Measurements from ENCODE around the gene SH3YL1. TPM values are rescaled to one million over a fixed set of nuclear protein-coding genes. Genes with fewer than 3 reads are reported as not detected.

Gene SH3YL1
- total RNA-seq, 1 experiment from 2014 or later: 26.5 TPM

DNA sequence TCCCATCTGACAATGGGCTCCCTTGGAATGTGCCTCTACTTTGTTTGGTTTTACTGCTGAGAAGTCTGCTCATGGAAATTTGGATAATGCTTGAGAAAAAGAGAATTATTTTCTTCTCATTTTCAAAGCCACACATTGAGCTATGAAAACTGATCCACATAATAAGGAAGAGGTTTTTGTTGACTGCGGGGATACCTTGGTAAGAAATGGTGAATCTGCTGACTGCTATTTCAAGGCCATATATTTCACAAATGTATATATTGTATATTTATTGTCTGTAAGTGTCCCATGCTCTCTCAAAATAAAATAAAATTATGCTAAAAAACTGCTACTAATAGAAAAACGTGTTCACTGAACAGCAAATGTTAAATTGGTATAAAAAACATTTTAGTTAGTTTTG is 15.1 kb downstream of the SH3YL1 start:
- Histone ChIP-seq H3K4me1 (ENCODE audit: insufficient read depth, low read length) (no peaks in the 10 kb centered on the region), H2BK5ac (ENCODE audit: insufficient read length, low read length) (no peak overlapping the region), H2BK120ac (ENCODE audit: low read depth, low read length, poor library complexity, severe bottlenecking) (no peak overlapping the region), H3K79me2 (ENCODE audit: insufficient read depth, low read length) (no peaks in the 10 kb centered on the region), H2BK20ac (ENCODE audit: low read depth, low read length, poor library complexity, severe bottlenecking) (no peak overlapping the region), H3K14ac (ENCODE audit: insufficient read depth, low read length) (no peak overlapping the region), H2BK15ac (ENCODE audit: low read depth, low read length) (no peak overlapping the region), H3K4me2 (ENCODE audit: insufficient read depth, insufficient read length, low read length) (no peak overlapping the region), H3K18ac (ENCODE audit: insufficient read length, low read depth, low read length) (no peak overlapping the region), H3K27me3 (ENCODE audit: insufficient read depth, low read length) (no peaks in the 10 kb centered on the region), H3K23me2 (ENCODE audit: insufficient read length, low read depth, low read length, poor library complexity, severe bottlenecking) (no peaks in the 10 kb centered on the region), H3K23ac (ENCODE audit: insufficient read length, low read depth, low read length) (no peak overlapping the region), H3K4ac (ENCODE audit: low read depth, low read length) (no peak overlapping the region), H4K20me1 (ENCODE audit: control insufficient read depth, insufficient read depth, insufficient read length) (no peaks in the 10 kb centered on the region), H4K91ac (ENCODE audit: insufficient read length, low read depth, low read length) (no peak overlapping the region), H2AK5ac (ENCODE audit: insufficient read length, low read length) (no peak overlapping the region), H2BK12ac (ENCODE audit: insufficient read length, low read depth, low read length) (no peak overlapping the region), H2AFZ (ENCODE audit: low read length) (no peak overlapping the region), H3K9me3 (ENCODE audit: control insufficient read depth, low read depth, low read length) (no peaks in the 10 kb centered on the region), H3K9ac (ENCODE audit: extremely low read depth, insufficient read length, low read length) (no peak overlapping the region), H3T11ph (ENCODE audit: low read length) (no peak overlapping the region), H4K8ac (replicated peaks; ENCODE audit: insufficient read length, low read depth, low read length) (no peak overlapping the region), H3K56ac (ENCODE audit: insufficient read length, low read depth, low read length) (no peak overlapping the region), H3K79me1 (ENCODE audit: insufficient read depth, low read depth, low read length, poor library complexity, severe bottlenecking) (no peaks in the 10 kb centered on the region), H4K5ac (ENCODE audit: insufficient read length, low read depth, low read length) (no peak overlapping the region), H3K27ac (ENCODE audit: insufficient read length, low read depth, low read length) (no peak overlapping the region)
- Mint-ChIP-seq H3K9me3 (no peaks in the 10 kb centered on the region), H3K4me1 (peaks cover 6% of the 10 kb centered on the region in 2 experiments; a peak in 3 of 4 replicates), H3K27ac (no peak overlapping the region), H3K36me3 (ENCODE audit: insufficient read depth in 1 of 3, low read depth in 3 of 3) (peaks cover 6 to 31% (median 13%) of the 10 kb centered on the region in 3 experiments; a peak in 6 of 7 replicates), H3K27me3 (ENCODE audit: low read depth) (no peaks in the 10 kb centered on the region), H3K4me3 (no peak overlapping the region)
- DNase-seq: no peak
- TF ChIP-seq, protein P1, sequence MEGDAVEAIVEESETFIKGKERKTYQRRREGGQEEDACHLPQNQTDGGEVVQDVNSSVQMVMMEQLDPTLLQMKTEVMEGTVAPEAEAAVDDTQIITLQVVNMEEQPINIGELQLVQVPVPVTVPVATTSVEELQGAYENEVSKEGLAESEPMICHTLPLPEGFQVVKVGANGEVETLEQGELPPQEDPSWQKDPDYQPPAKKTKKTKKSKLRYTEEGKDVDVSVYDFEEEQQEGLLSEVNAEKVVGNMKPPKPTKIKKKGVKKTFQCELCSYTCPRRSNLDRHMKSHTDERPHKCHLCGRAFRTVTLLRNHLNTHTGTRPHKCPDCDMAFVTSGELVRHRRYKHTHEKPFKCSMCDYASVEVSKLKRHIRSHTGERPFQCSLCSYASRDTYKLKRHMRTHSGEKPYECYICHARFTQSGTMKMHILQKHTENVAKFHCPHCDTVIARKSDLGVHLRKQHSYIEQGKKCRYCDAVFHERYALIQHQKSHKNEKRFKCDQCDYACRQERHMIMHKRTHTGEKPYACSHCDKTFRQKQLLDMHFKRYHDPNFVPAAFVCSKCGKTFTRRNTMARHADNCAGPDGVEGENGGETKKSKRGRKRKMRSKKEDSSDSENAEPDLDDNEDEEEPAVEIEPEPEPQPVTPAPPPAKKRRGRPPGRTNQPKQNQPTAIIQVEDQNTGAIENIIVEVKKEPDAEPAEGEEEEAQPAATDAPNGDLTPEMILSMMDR (conservative IDR thresholded peaks at IDR 0.05): no peak
- WGBS (ENCODE audit: extremely low coverage, insufficient read length, low lambda C conversion rate): no CpG with 5 or more reads among the region's 2 CpGs

All from H9 (cell line).